ENCODE results near the gene TPM2. TPM values are rescaled to one million over a fixed set of nuclear protein-coding genes. Genes with fewer than 3 reads are reported as not detected.
A peak's percentile ranks its signal among the peaks of the same experiment; 100 is the strongest.

TPM2 gene
- total RNA-seq, 1 experiment from 2014 or later, result 207 TPM

GRCh38 chr9:35691334-35691650 lies 1.6 kb upstream of the TPM2 start:
- no TSS peak for BruUV-seq (replicated peaks)
- peak overlapping the region; percentile 79 for H3K4me3 Mint-ChIP-seq (ENCODE audit: unreplicated experiment)
- H3K4me1 Mint-ChIP-seq (ENCODE audit: insufficient read depth, unreplicated experiment), result peaks cover 24% of the 10 kb centered on the region
- H3K27ac Mint-ChIP-seq (ENCODE audit: low read depth, unreplicated experiment), result peak overlapping the region; percentile 72
- no peak for DNase-seq (ENCODE audit: unreplicated experiment)
- H3K27me3 Mint-ChIP-seq (ENCODE audit: insufficient read depth, unreplicated experiment), result no peaks in the 10 kb centered on the region
- POLR2A ChIA-PET, result interaction anchor here (0.7 to 5.4 kb wide), 14 partner anchors 9 to 91 kb away, joined by 3 to 38 read pairs (median 4); partner anchors contain the start of genes ARHGEF39, CA9, CCDC107 and CREB3
- H3K36me3 Mint-ChIP-seq (ENCODE audit: insufficient read depth, unreplicated experiment), result peaks cover 10% of the 10 kb centered on the region
- no peak for TF ChIP-seq CTCF (IDR thresholded peaks at IDR 0.05; ENCODE audit: unreplicated experiment)
- CTCF ChIA-PET, result interaction anchor here (0.9 to 8.1 kb wide), 7 partner anchors 18 to 79 kb away, joined by 3 to 155 read pairs (median 3); partner anchors contain the start of genes CCDC107 and RMRP
- no peaks in the 10 kb centered on the region for H3K9me3 Mint-ChIP-seq (ENCODE audit: unreplicated experiment)
- intact Hi-C loops (cut with micrococcal nuclease), result no loop called here

- ChIA-PET POLR2A (interaction anchor here (0.7 to 5.4 kb wide), 16 partner anchors 10 to 92 kb away, joined by 3 to 38 read pairs (median 4); partner anchors contain the start of genes ARHGEF39, CA9, CCDC107 and CREB3), CTCF (interaction anchor here (0.7 to 8.1 kb wide), 7 partner anchors 19 to 78 kb away, joined by 3 to 155 read pairs (median 4); partner anchors contain the start of genes CCDC107 and RMRP)
- Mint-ChIP-seq H3K4me1 (ENCODE audit: insufficient read depth, unreplicated experiment) (peaks cover 24% of the 10 kb centered on the region), H3K4me3 (ENCODE audit: unreplicated experiment) (peak overlapping the region; percentile 79), H3K27ac (ENCODE audit: low read depth, unreplicated experiment) (peak overlapping the region; percentile 72), H3K9me3 (ENCODE audit: unreplicated experiment) (no peaks in the 10 kb centered on the region), H3K36me3 (ENCODE audit: insufficient read depth, unreplicated experiment) (peaks cover 13% of the 10 kb centered on the region), H3K27me3 (ENCODE audit: insufficient read depth, unreplicated experiment) (no peaks in the 10 kb centered on the region)
- intact Hi-C loops (cut with micrococcal nuclease), result no loop called here
- DNase-seq (ENCODE audit: unreplicated experiment), result peak; percentile 52
- TF ChIP-seq CTCF (IDR thresholded peaks at IDR 0.05; ENCODE audit: unreplicated experiment), result no peak
- no TSS peak for BruUV-seq (replicated peaks)
These were observed 1.0 kb upstream of the TPM2 start for GRCh38 chr9:35690614-35691333.

- peak; percentile 30 for DNase-seq (ENCODE audit: unreplicated experiment)
- peak overlapping the region; percentile 79 for H3K4me3 Mint-ChIP-seq (ENCODE audit: unreplicated experiment)
- no peaks in the 10 kb centered on the region for H3K27me3 Mint-ChIP-seq (ENCODE audit: insufficient read depth, unreplicated experiment)
- no peaks in the 10 kb centered on the region for H3K9me3 Mint-ChIP-seq (ENCODE audit: unreplicated experiment)
- H3K36me3 Mint-ChIP-seq (ENCODE audit: insufficient read depth, unreplicated experiment), result peaks cover 18% of the 10 kb centered on the region
- no TSS peak for BruUV-seq (replicated peaks)
- TF ChIP-seq CTCF (IDR thresholded peaks at IDR 0.05; ENCODE audit: unreplicated experiment), result no peak
- POLR2A ChIA-PET, result interaction anchor here (1.2 to 5.4 kb wide), 12 partner anchors 11 to 93 kb away, joined by 3 to 38 read pairs (median 5); partner anchors contain the start of genes ARHGEF39, CCDC107, CREB3 and RMRP
- CTCF ChIA-PET, result interaction anchor here (0.6 to 8.1 kb wide), 5 partner anchors 8 to 44 kb away, joined by 3 to 155 read pairs (median 4); no protein-coding TSS in a partner anchor
- intact Hi-C loops (cut with micrococcal nuclease), result no loop called here
- H3K27ac Mint-ChIP-seq (ENCODE audit: low read depth, unreplicated experiment), result peak overlapping the region; percentile 72
- peaks cover 24% of the 10 kb centered on the region for H3K4me1 Mint-ChIP-seq (ENCODE audit: insufficient read depth, unreplicated experiment)
These were observed 529 bp upstream of the TPM2 start for GRCh38 chr9:35690294-35690613.
